HG02840 (cell line): ENCODE results near the gene DNAH12.
"Not testable (repeated sequence)": the region's sequence is repeated elsewhere in the genome, so short reads cannot be mapped to it uniquely, and the experiment has no call there.

Experiments
- ATAC-seq: cut with Tn5 transposase; IDR thresholded peaks from one replicate; pipeline ENCODE4 v1.9.1; 2021; ENCODE audit warnings: mild to moderate bottlenecking, moderate library complexity, moderate number of reproducible peaks; ENCODE audit not compliant: unreplicated experiment, low FRiP score

Gene DNAH12

DNA sequence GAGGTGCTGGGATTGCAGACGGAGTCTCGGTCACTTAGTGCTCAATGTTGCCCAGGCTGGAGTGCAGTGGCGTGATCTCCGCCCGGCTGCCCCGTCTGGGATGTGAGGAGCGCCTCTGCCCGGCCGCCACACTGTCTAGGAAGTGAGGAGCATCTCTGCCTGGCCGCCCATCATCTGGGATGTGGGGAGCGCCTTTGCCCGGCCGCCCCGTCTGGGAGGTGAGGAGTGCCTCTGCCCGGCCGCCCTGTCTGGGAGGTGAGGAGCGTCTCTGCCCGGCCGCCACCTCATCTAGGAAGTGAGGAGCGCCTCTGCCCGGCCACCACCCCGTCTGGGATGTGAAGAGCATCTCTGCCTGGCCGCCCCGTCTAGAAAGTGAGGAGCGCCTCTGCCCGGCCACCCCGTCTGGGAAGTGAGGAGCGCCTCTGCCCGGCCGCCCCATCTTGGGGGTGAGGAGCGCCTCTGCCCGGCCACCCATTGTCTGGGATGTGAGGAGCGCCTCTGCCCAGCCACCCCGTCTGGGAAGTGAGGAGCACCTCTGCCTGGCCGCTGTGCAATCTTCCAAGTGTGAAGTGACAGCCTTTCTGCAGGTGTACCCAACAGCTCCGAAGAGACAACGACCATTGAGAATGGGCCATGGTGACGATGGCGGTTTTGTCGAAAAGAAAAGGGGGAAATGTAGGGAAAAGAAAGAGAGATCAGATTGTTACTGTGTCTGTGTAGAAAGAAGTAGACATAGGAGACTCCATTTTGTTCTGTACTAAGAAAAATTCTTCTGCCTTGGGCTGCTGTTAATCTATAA lies 205.7 kb downstream of the DNAH12 start:
- not testable (repeated sequence) for ATAC-seq

DNA sequence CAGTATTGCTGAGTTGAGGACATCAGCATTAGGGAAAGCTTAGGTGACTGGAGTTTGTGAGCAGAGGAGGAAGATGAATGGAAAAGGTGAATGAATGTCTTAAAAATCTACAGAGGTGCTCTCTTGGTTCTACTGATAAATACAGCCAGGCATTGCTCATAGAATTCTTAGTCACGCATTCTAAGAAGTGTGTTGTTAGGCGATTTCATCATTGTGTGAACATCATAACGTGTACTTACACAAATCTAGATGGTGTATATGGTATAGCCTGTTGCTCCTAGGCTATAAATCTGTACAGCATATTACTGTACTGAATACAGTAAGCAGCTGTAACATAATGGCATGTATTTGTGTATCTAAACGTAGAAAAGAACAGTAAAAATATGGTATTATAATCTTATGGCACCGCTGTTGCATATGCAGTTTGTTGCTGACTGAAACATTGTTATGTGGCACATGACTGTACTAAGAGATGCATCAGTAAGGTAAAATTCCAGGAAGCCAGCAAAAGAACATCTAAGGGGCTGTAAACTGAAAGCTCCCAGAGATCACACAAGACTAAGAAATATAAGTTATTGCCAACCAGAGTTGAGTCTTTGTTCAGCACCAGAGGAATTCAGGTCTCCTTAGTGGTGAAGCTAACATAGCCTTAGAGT lies 208.7 kb downstream of the DNAH12 start:
- no peak for ATAC-seq

DNA sequence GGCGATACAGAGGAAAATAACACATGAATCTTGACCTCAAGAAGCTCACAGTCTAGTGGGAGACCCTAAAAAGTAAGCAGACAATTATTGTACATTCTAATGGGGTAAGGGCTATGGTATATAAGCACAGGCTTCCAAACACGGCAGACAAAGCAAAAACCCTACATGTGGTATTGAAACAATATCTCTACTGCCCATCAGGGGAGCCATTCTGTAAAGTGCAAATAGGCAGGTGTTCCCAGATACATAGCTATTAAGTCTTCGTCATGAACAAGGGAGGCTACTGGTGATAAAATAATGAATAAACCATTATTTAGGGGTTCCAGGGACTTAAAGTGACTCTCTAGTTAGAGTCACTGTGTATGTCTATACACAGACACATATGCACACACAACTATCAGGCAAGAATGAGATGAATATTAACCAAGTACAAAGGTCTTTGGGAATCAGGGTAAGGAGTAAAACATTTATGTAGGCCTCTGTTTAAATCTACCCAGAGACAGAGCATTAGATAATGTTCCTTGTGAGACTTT lies 213.0 kb downstream of the DNAH12 start:
- ATAC-seq, result no peak

DNA sequence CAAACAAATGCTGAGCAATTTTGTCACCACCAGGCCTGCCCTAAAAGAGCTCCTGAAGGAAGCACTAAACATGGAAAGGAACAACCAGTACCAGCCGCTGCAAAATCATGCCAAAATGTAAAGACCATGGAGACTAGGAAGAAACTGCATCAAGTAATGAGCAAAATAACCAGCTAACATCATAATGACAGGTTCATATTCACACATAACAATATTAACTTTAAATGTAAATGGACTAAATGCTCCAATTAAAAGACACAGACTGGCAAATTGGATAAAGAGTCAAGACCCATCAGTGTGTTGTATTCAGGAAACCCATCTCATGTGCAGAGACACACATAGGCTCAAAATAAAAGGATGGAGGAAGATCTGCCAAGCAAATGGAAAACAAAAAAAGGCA lies 217.6 kb downstream of the DNAH12 start:
- not testable (repeated sequence) for ATAC-seq

DNA sequence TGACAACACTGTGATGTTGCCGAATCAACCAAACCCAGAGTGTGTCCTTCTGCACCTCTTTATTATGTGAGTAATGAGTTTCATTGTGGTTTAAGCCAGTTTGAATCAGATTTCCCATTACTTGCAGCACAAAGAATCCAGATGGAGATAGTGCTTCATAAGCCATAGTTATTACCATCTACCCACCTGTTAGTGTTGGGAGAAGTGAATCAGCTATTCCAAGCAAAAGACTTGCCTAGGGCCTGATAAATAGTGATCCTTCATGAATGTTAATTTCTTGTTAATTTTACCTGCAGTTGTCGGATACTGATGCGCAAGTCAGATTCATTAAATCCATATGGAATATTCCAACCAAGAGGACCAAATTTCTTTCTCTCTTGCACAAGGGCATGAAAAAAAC lies 229.9 kb downstream of the DNAH12 start:
- ATAC-seq, result no peak

DNA sequence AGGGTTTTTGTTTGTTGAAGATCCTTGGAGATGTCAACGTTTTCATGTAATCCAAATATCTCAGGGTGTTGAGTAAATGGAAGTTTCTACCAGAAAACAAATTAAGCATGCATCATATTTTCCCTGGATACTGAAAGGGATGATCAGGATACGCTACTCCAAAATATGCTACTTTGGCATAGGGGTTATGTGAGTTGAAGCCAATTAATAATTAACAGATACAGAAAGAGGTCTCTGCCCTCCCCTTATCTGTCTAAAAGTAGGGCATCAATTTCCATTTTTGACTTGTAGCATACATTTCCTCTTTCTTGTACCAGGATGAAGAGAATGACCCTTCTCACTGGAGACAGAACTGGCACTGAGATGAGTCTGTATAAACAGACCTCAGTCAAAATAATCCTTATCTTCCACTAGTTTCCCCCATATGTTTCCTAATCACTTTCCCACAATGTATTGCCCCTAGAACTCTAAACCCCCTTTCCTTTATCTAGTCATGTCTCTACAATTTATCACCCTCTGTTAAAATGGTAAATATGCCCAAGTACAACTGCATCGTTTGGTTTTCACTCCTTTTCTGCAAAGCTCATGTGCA lies 234.3 kb downstream of the DNAH12 start:
- no peak for ATAC-seq

DNA sequence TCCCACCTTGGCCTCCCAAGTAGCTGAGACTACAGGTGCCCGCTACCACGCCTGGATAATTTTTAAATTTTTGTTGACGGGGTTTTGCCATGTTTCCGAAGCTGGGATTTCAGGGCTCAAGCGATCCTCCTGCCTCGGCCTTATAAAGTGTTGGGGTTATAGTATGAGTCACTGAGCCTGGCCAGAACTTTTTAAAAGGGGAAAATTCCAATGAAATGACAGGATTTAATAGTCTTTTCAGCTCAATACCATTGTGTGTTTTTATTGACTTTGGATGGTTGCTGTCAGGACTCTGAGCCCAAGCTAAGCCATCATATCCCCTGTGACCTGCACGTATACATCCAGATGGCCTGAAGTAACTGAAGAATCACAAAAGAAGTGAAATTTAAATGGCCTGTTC lies 240.6 kb downstream of the DNAH12 start:
- not testable (repeated sequence) for ATAC-seq

DNA sequence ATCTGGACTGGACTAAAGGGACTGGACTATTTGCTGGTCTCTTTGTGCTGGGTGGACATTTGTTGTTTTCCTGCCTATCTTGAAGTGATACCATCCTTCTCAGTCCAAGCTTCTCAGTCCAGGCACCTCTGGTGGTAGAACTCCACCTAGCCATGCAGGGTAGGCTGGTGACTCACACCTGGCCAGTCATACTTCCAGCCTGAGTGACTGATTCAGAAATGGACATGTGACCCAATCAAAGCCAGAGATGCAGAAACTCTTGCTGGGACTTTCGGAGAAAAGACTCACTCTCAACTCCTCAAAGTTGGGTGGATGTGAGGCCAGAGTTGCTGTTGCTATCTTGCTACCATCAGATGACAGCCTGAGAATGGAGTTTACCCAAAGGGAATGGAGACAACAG lies 246.1 kb downstream of the DNAH12 start:
- ATAC-seq, result no peak

DNA sequence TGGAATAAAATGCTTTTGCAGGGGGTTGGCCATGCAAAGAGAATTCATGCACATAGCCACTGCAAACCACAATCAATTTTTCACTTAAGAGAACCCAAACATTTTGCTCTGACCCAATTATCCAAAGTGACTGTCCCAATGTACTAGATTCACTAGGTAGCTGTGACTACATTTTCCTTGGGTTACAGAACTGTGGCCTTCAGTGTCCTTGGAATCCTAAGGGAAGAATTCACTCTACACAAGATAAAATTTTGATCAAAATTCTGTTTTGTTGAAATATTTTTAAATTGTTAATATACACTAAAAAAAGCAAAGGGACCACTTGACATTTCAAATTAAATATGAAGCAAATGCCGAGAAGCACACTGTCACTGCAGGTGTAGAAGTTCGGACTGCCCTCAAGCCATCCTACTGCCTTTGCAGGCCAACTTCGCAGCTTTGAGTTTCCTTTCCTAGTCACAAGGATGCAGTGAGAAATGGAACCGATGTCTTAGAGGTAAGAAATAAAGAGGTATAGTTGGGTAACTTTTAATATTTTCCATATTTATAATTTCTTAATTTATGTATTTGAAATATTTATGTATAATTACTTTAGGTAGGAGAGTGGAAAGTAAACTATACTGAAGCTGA lies 251.1 kb downstream of the DNAH12 start:
- ATAC-seq, result no peak

DNA sequence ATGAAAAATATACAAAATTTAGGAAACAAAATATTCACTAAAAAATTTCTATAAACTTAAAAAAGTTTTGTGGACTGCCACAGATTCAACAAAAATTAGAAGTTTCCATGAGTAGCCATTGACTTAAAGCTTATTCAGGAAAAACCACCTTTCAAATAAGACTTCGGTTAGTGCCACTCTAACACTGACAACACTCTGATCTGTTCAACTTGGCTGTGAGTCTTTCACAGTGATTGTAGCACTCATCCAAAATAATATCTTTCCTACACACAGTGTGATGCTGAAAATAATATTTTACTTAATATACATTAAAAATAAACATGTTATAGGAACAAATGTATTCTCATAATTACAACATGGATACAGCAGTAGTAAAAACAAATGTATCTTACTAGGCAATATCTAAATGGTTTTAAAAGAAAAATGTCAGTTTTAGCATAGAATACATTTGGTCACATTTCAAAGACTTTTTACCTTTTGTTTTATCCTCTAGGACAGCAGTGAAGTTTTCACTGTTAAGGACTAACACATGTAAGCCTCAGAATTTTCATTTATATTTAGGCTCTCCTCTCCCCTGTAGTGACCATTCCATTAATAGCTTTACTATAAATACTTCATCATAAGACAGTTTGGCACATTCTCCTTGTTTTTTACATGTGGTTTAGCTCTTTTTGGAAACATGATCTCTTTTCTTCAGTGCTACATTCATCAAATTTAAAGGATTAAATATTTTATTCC lies 251.8 kb downstream of the DNAH12 start, which contains the start of gene ASB14:
TSS of gene ASB14 (minus strand) at position 527 of the 738 bp plus-strand sequence. CDS start 652 bp downstream, outside the sequence.
- ATAC-seq, result no peak

DNA sequence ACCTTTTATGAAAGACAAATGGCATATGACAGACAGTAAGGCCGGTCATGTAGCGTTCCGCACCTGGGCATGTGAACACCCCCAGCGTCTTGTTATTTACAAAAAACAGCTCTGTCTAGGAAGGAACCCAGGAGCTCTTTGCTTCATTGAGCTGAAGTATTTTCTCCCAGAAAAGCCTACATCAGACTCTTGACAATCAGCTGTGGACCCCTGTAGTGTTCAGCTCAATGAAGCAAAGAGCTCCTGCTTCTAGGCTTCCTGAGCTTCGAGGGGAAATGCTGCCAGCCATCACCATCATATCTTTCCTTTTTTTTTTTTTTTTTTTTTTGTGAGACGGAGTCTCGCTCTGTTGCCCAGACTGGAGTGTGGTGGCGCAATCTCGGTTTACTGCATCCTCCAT lies 255.7 kb downstream of the DNAH12 start:
- no peak for ATAC-seq

DNA sequence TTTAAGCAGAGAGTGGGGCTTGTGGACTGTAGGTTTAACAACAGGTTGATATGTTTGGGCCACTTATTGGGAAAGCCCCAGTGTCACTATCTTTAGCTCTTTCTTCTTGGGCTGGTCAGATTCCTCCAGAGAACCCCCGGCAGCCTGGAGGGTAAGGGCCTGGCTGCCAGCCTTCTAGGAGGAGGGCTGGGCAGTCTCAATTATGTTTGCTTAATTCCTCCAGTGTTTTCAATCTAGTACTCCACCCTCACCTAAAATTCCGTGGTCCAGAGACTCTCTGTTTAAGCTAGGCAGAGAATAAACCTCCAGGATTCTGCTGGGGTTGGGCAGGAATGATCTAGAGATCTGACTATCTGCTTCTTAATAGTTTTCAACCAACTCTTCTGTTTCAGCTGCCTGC lies 256.9 kb downstream of the DNAH12 start:
- no peak for ATAC-seq

DNA sequence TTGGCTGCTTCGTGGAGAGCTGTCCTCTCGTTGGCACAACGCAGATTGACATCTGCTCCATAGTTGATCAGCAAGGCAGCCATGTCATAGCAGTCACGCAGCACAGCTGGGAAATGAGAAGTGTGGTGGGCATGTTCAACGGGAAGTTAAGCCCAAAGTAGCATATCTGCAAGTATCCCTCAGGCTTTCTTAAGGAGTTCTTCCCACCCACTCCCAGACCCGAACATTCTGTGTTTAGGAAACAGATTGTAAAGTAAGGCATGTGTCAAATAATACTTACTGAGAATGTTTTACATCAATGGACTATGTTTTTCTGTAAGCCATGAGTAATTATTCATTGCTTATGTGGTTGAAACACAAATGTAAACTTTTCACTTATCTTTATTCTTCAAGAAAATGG lies 260.8 kb downstream of the DNAH12 start:
- ATAC-seq, result no peak

DNA sequence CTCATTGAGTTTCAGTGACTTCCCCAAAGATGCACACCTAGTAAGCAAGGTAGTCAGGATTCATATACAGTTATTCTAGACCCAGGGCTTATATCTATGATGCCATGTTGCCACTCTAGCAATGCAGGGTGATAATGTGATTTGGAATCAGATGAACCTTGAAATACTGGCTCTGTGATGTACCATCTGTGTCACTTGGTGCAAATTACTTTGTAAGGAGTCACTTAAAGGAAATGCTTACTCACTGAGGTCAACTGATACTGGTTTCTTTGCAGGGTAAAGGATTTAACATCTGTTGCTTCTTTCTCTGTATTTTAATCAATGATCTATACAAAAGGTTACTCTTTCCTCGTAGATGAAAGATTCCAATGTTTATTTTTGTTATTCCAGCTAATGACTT lies 262.4 kb downstream of the DNAH12 start:
- ATAC-seq, result no peak

DNA sequence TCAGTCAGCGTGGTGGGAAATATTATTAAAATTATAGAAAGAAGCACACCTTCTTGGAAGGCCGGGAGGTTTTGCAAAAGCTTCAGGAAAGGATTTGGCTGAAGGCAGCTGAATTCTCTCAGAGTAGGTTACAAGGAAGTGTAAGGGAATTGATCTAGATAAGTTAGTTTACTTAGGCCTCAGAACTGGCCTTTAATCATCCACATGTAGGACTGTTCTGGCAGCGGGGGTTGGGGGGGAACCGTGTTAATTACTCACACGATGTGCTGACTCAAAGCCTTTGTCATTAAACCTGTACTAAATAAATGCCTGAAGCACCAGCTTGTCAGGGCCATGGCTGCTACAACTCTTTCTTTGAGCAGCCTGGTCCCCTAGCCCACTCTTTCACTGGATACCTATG lies 264.5 kb downstream of the DNAH12 start:
- ATAC-seq, result no peak

DNA sequence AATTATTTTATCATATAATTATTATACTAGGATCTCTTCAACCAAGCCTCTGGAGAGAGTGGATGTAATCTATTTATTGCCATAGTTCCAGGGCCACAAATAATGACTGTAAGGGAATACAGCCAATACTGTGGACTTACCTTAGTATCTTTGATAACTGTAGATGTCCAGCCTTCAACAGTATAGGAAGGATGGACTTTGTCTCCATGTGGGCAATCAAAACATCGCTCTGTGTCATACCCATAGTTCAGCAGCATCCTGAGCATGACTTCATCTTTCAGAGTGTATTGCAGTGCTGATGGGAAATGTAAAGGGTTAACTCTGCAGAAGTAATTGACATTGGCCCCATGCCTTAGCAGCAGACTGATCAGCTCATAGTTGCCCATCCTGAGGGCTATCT lies 265.9 kb downstream of the DNAH12 start:
- no peak for ATAC-seq

DNA sequence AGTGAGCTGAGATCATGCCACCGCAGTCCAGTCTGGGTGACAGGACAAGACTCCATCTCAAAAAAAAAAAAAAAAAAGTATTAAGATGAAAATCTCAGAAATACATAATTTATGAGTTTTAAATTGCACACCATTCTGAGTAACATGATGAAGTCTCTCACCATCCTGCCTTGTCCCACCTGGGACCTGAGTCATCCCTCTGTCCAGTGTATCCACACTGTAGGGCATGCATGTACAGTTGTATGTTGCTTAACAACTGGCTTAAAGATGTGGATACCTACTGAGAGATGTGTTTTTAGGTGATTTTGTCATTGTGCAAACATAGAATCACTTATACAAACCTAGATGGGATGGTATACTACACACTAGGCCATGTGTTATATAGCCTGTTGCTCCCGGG lies 268.8 kb downstream of the DNAH12 start:
- ATAC-seq, result no peak

DNA sequence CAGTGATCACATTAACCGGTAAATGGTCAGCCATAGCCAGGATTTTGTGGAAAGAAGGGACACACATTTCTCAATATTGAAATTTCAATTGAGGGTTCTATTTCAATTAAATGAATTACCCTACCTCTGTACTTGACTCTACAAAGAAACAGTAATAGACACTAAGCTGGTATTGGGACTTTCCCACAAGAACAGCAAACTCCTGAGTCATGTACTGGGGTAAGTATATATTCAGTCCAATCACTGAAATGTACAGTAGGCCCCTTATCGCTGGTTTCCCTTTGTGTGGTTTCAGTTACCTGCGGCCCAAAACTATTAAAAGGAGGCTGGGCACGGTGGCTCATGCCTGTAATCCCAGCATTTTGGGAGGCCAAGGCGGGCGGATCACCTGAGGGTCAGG lies 269.3 kb downstream of the DNAH12 start:
- ATAC-seq, result no peak

DNA sequence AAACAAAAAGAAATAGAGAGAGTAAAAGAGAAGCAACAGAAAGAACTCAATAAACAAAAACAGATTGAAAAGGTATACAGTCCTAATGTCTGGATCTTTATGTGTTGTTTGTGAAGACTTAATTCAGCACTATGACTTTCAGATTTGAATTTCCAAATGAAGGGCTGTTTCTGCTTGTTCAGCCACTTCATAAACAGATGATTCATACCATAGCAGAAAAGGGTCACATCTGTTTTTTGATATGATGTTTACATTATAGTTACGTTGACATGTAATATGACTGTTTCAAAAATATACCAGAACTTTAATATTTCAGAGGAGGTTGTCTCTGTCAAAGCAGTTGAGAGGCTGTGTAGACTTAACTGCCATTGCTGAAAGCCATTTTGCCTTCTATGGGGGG lies 275.7 kb downstream of the DNAH12 start:
- no peak for ATAC-seq

DNA sequence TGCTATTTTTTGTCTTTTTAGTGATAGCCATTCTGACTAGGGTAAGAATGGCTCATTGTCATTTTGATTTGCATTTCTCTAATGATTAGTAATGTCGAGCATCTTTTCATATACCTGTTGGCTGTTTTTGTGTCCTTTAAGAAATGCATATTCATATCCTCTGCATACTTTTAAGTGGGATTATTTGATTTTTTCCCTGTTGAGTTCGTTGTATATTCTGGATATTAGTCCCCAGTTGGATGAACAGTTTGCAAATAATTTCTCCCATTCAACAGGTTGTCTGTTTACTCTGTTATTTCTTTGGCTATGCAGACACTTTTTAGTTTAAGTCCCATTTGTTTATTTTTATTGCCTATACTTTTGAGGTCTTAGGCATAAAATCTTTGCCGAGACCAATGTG lies 282.2 kb downstream of the DNAH12 start:
- ATAC-seq, result no peak
